ENCODE measurements around the gene KRT32. TPM values are rescaled to one million over a fixed set of nuclear protein-coding genes. Genes with fewer than 3 reads are reported as not detected.
A peak's percentile ranks its signal among the peaks of the same experiment; 100 is the strongest.

Gene KRT32
- total RNA-seq, 1 experiment from 2014 or later, result not detected

GRCh38 chr17:41411072-41411840, 55.9 kb downstream of the KRT32 start:
- intact Hi-C loops (cut with micrococcal nuclease), result no loop called here
- CTCF ChIA-PET, result no interaction called here

More at GRCh38 chr17:41411072-41411840, 55.9 kb downstream of the KRT32 start:
- no peak overlapping the region for H3K27ac Mint-ChIP-seq (ENCODE audit: low read depth, unreplicated experiment)
- no peak for TF ChIP-seq CTCF (IDR thresholded peaks at IDR 0.05; ENCODE audit: unreplicated experiment)
- H3K4me1 Mint-ChIP-seq (ENCODE audit: insufficient read depth, unreplicated experiment), result no peaks in the 10 kb centered on the region
- H3K9me3 Mint-ChIP-seq (ENCODE audit: unreplicated experiment), result no peaks in the 10 kb centered on the region
- POLR2A ChIA-PET, result interaction anchor here (0.7 kb wide), 1 partner anchor 46 kb away, joined by 4 read pairs; no protein-coding TSS in a partner anchor
- no TSS peak for BruUV-seq (replicated peaks)
- peaks cover 27% of the 10 kb centered on the region for H3K27me3 Mint-ChIP-seq (ENCODE audit: insufficient read depth, unreplicated experiment)
- no peaks in the 10 kb centered on the region for H3K36me3 Mint-ChIP-seq (ENCODE audit: insufficient read depth, unreplicated experiment)
- DNase-seq (ENCODE audit: unreplicated experiment), result no peak
- H3K4me3 Mint-ChIP-seq (ENCODE audit: unreplicated experiment), result no peak overlapping the region

Small RNA genes within 50 kb of the gene (microRNA-seq; reads per million reads assigned to microRNA genes)
- 6.7 reads per million, percentile 41 among the genes with 10 or more reads in this experiment for gene MIR6510

Other genes starting within 250 kb of the KRT32 start
- not detected in 2 replicates for gene KRTAP9-2, start 240.7 kb downstream of the KRT32 start, total RNA-seq (2022)
- gene KRTAP9-3, start 234.9 kb downstream of the KRT32 start, total RNA-seq (2022), result not detected in 2 replicates
- not detected in 2 replicates for gene KRTAP9-8, start 229.4 kb downstream of the KRT32 start, total RNA-seq (2022)
- gene KRTAP9-4, start 217.7 kb downstream of the KRT32 start, total RNA-seq (2022), result not detected in 2 replicates
- not detected in 2 replicates for gene KRTAP9-9, start 212.0 kb downstream of the KRT32 start, total RNA-seq (2022)
- not detected in 2 replicates for gene KRTAP9-6, start 202.0 kb downstream of the KRT32 start, total RNA-seq (2022)
- gene KRTAP9-7, start 191.7 kb downstream of the KRT32 start, total RNA-seq (2022), result not detected in 2 replicates
- not detected in 2 replicates for gene KRTAP29-1, start 164.5 kb downstream of the KRT32 start, total RNA-seq (2022)
- not detected in 2 replicates for gene KRTAP16-1, start 158.1 kb downstream of the KRT32 start, total RNA-seq (2022)
- not detected in 2 replicates for gene KRTAP17-1, start 151.7 kb downstream of the KRT32 start, total RNA-seq (2022)
- not detected in 2 replicates for gene KRT33A, start 116.6 kb downstream of the KRT32 start, total RNA-seq (2022)
- gene KRT33B, start 97.6 kb downstream of the KRT32 start, total RNA-seq (2022), result not detected in 2 replicates
- 0.40 and 0.42 TPM in 2 replicates for gene KRT34, start 85.1 kb downstream of the KRT32 start, total RNA-seq (2022)
- gene KRT31, start 69.8 kb downstream of the KRT32 start, total RNA-seq (2022), result not detected in 2 replicates
- gene KRT37, start 42.8 kb downstream of the KRT32 start, total RNA-seq (2022), result not detected in 2 replicates
- not detected in 2 replicates for gene KRT38, start 26.4 kb downstream of the KRT32 start, total RNA-seq (2022)
- not detected in 2 replicates for gene KRT35, start 13.8 kb upstream of the KRT32 start, total RNA-seq (2022)
- gene KRT36, start 22.5 kb upstream of the KRT32 start, total RNA-seq (2022), result not detected in 2 replicates
- not detected in 2 replicates for gene KRT13, start 38.2 kb upstream of the KRT32 start, total RNA-seq (2022)
- gene KRT15, start 51.5 kb upstream of the KRT32 start, total RNA-seq (2022), result 28.8 and 83.4 TPM in 2 replicates
- 0.68 TPM in 1 of 2 replicates, not detected in the other for gene KRT19, start 60.9 kb upstream of the KRT32 start, total RNA-seq (2022)
- 0.21 and 0.27 TPM in 2 replicates for gene KRT9, start 104.7 kb upstream of the KRT32 start, total RNA-seq (2022)
- gene KRT14, start 119.5 kb upstream of the KRT32 start, total RNA-seq (2022), result 696 and 1,755 TPM in 2 replicates
- 74.5 and 109 TPM in 2 replicates for gene KRT16, start 145.4 kb upstream of the KRT32 start, total RNA-seq (2022)
- 1,990 and 4,105 TPM in 2 replicates for gene KRT17, start 157.2 kb upstream of the KRT32 start, total RNA-seq (2022)
- gene EIF1, start 221.5 kb upstream of the KRT32 start, total RNA-seq (2022), result 1,945 and 2,169 TPM in 2 replicates
- gene GAST, start 244.9 kb upstream of the KRT32 start, total RNA-seq (2022), result not detected in 2 replicates